KBM-7 (cell line): ENCODE data around the gene ZNF764.
"Not testable (repeated sequence)": the region's sequence is repeated elsewhere in the genome, so short reads cannot be mapped to it uniquely, and the experiment has no call there.

Experiments used
- DNase-seq: peaks from one replicate; pipeline ENCODE4 v3.0.0-alpha.2; 2015
- in situ Hi-C: fragments of 300-500 bp; cut with MboI; formaldehyde crosslinking; loops from 2 replicates; pipeline ENCODE4 v1.14.3; 2020; ENCODE audit warnings: low sequenced_read_pairs, low pct_unique_long_range_greater_than_20kb, mixed read lengths

Gene ZNF764

DNA sequence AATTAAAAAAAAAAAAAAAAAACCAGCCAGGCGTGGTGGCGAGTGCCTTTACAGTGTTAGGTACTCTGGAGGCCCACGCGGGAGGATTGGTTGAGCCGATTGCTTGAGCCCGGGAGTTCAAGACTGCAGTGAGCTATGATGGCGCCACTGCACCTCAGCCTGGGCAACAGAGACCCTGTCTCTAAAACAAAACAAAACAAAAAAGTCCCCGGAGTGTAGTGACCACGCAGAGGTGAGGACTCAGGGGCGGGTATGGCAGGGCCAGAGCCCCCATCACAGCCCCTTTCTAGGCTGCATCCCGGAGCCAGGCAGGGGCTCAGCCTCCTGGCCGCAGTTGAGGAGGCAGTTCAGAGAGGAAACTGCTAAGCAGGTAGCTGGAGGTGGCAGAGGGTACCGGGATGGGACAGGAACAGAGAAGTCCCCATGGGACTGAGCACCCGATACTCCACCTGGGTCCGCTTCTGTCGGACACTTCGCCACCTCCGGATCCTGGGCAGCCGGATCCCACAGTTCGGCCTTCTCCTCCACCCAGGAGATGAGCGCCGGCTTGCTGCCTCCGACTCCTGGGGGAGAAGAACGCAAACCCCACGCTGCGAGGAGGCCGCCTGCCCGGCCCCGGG lies 24.3 kb downstream of the ZNF764 start:
- in situ Hi-C loops, result no loop called here
- DNase-seq, result peak; percentile 47

DNA sequence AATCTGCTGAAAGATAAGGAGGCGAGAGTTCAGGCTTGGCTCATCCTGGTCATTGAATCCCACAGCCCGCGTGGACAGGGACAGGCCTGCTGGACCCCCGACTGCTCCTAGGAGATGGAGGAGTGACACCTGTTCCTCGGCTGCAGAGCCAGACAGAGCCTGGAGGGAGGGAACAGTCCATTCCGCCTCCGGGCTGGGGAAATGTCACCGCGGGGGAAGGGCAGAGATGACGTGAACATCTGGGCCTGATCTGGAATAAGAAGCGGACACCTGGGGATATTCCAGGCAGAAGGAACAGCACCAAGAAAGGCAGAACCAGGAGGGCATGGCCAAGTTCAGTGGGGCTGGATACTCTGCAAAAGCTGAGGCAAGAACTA lies 25.0 kb downstream of the ZNF764 start:
- no peak for DNase-seq
- in situ Hi-C loops, result no loop called here

DNA sequence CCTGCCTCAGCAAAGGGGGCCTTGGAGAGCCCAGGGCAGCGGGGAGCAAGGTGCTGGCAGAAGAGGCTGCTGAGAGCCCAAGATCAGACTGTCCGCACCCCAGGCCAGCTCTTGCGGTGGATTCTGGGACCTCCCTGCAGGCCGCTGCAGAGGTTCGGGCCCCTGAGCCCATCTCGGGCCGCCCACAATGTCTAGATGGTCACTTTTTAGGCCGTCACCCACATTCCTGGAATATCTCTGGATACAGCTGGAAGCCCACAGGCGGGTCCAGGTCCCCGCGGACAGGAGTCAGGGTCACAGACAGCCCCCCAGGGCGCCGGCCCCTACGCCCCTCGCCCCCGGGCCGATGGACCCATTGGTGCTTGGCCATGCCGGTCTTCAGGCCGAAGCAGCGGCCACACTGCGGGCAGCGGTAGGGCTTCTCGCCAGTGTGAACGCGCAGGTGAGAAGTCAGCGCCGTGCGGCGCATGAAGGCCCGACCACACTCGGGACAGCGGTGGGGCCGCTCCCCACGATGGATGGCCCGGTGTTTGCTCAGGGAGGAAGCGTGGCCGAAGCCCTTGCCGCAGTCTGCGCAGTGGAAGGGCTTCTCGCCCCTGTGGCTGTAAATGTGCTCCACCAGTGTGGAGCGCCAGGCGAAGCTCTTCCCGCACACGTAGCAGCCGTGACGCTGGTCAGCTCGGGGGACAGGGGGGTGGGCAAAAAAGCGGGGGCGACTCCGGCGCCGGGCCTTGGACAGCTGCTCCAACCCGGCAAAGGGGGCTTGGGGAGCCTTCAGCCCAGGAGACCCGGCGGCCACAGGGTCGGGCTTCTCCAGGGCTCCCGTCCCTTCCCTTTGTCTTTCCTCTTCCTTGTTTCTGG lies 25.7 kb downstream of the ZNF764 start:
- no peak for DNase-seq
- in situ Hi-C loops, result no loop called here

DNA sequence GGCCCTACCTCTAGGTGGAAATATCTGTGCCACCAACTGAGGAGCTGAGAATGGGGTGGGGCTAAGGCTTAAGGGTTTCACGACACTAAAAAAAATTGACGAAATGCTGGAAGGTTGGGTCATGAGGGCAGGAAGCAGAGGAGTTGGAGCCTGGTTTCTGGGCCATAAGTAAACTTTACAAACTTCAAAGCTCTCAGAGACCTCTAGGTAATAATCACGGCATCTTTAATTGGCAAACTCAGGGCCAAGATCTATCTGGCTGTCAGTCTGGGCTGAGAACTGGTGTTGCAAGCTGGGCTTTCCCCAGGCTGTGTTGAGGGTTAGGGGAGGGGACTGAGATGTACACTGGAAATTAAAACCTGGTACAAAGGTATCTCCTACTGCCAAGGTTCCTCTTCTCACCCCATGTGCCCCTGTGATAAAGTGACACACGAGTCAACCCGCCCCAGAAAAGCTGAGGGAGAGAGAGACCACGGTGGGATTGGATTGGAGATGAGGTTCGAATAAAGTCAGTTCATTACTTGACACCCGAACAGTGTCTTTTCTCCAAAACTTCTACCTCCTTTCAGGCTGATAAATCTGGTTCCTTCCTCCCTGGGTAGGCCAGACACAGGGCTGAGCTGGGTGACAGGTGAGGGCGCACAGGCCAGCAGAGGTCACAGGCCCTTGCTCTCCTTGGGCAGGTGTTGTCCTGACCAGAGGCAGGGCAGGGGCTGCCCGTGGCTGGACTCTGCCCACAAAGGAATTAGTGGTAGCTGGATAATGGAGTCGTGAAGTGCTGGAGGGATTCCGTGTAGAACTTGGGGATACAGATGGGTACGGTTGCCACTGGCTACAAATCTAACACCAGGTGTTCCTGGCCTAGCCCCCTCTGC lies 27.8 kb downstream of the ZNF764 start:
- in situ Hi-C loops, result no loop called here
- DNase-seq, result no peak

DNA sequence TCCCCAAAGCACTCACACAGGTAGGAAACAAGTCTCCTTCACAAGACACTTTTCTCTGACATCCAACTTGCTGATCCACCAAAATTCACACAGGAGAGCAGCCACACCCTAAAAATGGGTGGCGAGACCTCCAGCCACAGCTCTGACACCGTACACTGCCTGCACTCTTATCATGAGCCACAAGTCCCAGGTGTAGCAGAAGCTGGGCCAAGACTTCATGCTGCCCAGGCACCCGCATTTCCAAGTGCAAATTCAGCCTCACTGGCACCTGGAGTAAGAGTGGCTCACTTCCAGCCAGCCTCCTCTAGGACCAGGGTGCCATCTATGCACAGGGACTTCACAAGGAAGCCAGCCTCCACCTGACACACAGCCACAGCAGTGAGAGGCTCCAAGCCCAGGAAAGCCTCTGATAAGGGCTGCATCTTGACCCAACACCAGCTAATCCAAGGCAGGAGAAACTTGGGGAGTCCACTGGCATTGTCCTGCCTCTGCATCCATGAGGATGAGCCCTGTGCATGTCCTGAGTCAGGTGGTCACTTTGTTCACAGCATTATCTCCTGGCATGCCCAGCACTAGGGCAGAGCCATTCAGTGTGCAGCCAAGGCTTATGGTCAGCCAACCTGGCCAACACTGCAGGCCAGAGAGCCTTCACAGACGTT lies 29.2 kb downstream of the ZNF764 start:
- in situ Hi-C loops, result no loop called here
- DNase-seq, result no peak

DNA sequence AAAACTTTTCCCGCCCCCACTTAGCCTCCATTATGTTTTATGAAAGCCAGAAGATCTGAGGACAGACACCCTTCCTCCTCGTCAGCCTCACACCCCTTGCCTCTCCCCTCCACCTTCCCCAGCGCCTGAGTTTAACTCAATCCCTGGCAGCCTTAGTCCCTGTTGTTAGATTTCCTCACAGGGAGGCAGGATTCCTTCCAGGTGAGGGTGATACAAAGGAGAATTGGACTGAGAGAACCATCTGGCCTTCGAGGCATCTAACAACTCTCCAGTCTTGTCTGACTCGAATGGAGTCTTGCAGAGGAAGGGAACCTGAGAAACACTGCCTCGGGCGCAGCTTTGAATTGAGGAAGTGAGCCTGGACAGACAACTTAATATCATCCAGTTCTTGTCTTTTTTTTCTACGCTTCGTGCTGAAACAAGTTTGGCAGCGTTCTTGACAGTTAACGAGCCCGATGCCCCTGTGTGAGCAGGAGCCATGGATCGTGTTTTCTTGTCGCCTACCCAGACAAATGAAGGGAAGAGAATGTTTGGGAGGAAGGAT lies 30.5 kb downstream of the ZNF764 start:
- in situ Hi-C loops, result no loop called here
- peak; percentile 81 for DNase-seq

DNA sequence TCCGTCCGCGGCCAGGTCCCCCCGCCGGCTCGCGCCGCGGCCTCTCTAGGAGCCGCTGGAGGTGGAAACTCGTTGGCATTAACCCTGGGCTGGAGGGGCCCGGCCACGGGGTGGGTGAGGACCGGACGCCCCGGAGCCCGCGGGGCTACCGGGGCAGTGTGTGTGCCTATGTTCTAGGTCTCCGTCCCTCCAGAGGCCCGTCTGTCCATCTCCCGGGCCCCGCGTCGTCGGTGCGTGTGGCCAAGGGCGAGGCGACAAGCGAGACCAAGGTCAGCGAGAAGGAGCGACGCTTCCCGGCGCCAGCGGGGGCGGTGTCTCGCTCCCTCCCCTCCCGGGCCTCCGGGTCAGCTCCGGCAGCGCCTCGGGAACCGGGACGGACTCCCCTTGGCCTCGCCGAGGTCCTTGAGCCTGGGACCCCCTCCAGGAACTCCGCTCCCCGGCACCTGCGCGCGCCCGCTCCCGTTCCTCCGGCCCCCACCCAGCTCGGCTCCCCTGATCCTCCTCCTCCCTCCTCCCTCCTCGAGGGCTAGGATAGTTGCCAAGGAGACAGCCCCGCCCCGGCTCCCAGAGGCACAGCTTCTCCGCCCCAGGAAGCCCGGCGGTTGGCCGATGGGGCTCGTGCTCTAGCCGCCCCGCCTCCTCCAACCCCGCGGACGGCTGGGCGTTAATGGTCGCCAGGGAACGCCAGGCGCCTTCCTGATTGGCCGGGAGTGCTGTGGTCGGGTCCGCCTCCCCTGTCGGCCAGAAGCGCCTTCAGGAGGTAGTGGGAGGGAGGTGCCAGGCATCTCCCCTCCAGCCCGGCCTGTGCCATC lies 31.1 kb downstream of the ZNF764 start:
- in situ Hi-C loops, result no loop called here
- peak; percentile 99 for DNase-seq

DNA sequence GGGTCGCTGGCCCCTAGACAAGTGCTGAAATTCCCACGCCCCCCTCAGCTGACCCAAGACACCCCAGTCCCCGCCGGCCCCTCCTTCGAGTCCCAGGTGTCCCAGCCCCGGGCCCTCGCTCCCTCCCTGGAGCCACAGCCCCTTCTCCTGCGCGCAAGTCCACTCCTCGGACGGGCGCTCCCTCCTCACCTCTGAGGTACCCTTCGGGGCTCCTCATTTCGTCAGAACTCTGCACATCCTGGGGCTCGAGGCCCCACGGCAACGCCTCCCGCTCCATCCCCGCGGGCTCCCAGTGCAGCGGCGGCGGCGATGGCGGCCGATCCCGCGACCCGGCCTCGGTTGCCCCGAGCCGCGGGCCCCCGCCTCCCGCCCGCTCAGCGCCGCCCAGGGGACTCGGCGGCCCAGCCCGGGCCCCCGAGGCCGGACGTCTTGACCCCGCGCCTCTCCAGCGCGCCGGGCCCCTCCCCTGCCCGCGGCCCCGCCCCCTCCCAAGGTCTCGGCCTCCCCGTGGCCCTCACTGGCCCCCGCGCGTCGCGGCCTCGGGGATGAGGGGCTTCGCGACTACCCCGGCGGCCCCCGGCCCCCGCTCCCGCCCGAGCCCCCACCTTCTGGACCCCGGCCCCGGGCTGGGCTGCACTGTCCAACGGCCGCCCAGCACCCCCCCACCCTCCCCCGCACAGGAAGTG lies 31.9 kb downstream of the ZNF764 start, which contains the start of gene ZNF768:
TSS of gene ZNF768 (minus strand) at position 430 of the 686 bp plus-strand sequence. CDS start at position 277, 153 bp downstream.
- in situ Hi-C loops, result no loop called here
- peak; percentile 51 for DNase-seq

DNA sequence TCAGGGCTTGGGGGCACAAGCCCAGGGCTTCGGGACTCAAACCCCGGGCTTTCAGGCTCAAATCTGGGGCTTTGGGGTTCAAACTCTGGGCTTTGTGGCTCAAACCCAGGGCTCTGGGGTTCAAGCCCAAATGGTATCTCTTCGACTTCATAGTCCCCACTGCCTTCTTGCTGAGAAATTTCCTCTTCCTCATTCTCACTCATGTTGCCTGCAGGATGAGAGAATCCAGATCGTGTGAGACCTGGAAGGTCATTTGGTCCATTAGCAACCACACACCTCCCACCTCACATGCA lies 32.4 kb downstream of the ZNF764 start:
- no peak for DNase-seq
- in situ Hi-C loops, result no loop called here

DNA sequence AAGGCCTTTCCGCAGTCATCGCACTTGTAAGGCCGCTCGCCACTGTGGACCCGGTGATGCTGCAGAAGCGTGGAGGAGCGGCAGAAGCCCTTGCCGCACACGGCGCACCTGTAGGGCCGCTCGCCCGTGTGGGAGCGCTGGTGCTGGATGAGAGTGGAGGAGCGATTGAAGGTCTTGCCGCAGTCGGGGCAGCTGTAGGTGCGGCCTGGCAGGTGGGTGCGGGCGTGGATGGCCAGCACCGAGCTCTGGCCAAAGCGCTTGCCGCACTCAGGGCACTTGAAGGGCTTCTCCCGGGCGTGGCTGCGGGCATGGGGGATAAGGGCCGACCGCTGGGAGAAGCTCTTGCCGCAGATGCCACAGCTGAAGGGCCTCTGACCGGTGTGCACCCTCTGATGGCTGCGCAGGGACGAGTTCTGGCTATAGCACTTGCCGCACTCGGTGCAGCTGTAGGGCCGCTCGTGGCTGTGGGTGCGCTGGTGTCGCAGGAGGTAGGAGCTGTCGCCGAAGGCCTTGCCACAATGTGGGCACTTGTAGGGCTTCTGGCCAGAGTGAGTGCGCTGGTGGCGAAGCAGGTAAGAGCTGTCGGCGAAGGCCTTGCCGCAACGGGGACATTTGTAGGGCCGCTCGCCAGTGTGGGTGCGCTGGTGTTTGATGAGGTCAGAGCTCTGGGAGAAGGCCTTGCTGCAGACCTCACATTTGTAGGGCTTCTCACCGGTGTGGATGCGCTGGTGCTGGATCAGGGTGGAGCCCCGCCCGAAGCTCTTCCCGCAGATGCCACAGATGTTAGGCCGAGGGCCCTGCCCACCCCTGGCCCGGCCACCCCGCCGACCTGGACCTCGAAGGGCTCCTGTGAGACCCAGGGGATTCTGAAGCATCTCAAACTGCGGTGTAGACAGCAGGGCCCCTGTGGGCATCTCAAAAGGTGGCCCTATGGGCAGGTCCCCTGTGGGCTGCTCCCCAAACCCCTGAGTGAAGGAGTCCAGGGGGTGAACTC lies 33.3 kb downstream of the ZNF764 start:
- in situ Hi-C loops, result no loop called here
- DNase-seq, result no peak

DNA sequence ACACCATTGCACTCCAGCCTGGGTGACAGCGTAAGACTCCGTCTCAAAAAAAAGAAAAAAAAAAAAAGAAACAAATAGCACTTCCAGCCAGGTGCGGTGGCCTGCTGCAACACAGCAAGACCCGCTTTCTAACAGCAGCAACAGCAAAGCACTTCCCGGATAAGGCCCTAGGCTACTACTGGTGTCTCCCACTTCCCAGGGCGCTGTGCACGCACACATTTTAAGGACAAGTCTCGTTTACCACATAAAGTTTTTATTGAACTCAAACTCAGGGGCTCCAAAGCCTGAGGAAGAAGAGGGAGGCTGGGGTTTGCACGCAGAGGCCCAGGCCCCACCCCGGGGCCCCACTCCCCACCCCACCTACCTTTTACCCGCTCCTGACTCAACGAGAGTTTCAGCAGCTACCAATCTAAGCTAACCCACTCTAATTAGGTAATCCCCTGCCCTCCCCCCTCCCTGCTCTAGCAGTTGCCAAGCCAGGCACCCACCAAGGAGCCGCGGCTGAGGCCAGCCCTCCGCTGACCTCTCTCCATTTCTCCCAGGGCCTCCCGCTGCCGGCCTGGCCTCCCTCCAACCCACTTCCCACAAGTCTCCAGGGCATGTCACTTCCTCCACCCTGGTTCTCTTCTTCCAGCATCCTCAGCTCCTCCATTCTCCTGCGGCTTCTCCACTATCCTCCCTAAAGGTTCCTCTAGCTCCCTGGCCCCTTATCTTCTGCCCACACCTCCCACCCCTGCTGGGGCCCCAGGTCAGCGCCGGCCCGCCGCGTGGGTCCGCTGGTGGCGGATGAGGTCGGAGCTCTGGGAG lies 34.2 kb downstream of the ZNF764 start:
- in situ Hi-C loops, result no loop called here
- DNase-seq, result no peak

DNA sequence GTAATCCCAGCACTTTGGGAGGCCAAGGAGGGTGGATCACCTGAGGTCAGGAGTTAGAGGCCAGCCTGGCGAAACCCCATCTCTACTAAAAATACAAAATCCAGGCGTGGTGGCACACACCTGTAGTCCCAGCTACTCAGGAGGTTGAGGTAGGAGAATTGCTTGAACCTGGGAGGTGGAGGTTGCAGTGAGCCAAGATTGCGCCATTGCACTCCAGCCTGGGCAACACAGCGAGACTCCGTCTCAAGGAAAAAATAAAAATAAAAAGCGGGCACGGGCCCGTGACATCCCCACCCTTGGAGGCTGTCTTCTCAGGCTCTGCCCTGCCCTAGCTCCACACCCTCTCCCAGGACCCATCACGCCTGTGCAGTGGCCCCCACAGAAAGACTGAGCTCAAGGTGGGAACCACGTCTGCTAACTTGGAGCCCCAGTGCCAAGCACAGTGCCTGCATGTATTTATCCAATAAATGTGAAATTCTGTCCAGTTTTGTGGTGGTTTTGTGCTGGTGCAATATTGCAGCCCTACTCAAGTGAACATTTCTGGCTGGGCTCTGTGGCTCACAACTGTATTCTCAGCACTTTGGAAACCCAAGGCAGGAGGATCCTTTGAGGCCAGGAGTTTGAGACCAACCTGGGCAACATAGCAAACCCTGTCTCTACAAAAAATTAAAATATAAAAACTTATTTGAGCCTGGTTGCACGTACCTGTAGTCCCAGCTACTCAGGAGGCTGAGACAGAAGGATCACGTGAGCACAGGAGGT lies 35.3 kb downstream of the ZNF764 start:
- DNase-seq, in situ Hi-C loops: not testable (repeated sequence)

DNA sequence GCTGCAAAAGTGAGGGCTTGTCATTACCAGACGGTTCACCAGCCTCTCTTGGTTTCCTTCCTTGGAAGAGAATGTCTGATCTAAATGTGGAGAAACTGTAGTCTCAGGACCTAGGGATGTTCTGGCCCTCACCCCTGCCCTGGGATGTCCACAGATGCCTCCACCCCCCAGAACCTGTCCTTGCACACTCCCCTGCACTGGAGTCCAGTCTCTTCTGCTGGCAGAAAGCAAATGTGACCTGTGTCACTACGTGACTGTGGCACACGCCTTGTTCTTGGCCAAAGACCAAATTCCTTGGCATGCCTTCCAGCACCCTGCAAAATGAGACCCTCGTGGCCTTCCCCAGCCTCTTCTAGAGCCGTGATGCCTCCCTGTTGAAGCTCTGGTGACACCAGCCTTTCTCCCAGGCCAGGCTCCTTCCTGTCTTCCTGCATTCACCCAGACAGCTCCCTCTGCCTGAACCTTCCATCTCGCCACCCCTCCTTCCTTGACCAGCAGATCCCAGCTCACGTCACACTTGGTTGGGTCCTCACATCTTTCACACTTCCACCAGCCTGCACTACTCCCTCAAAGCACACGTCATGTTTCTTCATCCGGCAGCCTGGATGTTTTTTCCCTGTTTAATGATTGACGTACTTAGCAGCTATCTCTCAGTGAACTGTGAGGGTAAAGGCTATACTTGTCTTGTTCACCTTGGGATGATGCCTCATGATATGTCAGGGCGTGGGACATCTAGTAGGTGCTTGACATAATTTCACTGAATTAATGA lies 36.1 kb downstream of the ZNF764 start:
- in situ Hi-C loops, result no loop called here
- no peak for DNase-seq

DNA sequence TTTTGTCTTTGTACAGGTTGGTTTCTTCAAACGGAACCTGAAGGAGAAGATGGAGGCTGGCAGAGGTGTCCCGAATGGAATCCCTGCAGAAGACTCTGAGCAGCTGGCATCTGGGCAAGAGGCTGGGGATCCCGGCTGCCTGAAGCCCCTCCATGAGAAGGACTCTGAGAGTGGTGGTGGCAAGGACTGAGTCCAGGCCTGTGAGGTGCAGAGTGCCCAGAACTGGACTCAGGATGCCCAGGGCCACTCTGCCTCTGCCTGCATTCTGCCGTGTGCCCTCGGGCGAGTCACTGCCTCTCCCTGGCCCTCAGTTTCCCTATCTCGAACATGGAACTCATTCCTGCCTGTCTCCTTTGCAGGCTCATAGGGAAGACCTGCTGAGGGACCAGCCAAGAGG lies 36.7 kb downstream of the ZNF764 start:
- DNase-seq, result no peak
- in situ Hi-C loops, result no loop called here
